ENCODE data around the gene TRIM52. TPM values are rescaled to one million over a fixed set of nuclear protein-coding genes. Genes with fewer than 3 reads are reported as not detected.

TRIM52 gene
- total RNA-seq, 2 donors from 2014 or later: 5.3 to 5.9 TPM

- Histone ChIP-seq H3K9ac (ENCODE audit: extremely low read depth, low read length, poor library complexity, severe bottlenecking) (no peak overlapping the region), H3K27ac (ENCODE audit: low read depth, low read length) (no peak overlapping the region), H3K27me3 (ENCODE audit: control insufficient read depth, insufficient read depth, low read length, poor library complexity, severe bottlenecking) (no peaks in the 10 kb centered on the region), H3K4me1 (ENCODE audit: control insufficient read depth, insufficient read depth, low read length) (peaks cover under 1% of the 10 kb centered on the region), H3K4me3 (ENCODE audit: low read length) (no peak overlapping the region), H3K36me3 (ENCODE audit: control insufficient read depth, insufficient read depth, low read length) (peaks cover 77% of the 10 kb centered on the region), H3K9me3 (ENCODE audit: control insufficient read depth, low read length) (no peaks in the 10 kb centered on the region)
- H3K9me3 Mint-ChIP-seq: no peaks in the 10 kb centered on the region
- no peak for TF ChIP-seq CTCF (conservative IDR thresholded peaks at IDR 0.05)
- no peak for DNase-seq
- no peak overlapping the region for H3K4me3 Mint-ChIP-seq
- peaks cover 2% of the 10 kb centered on the region for H3K4me1 Mint-ChIP-seq
- no peaks in the 10 kb centered on the region for H3K27me3 Mint-ChIP-seq (ENCODE audit: insufficient read depth)
- H3K27ac Mint-ChIP-seq: peak overlapping the region; percentile 3
- 91 to 93% methylated on average over 4 to 6 of the region's 6 CpGs for WGBS, 2 experiments (ENCODE audit: insufficient coverage in 1 of 2, insufficient read length in 1 of 2)
- H3K36me3 Mint-ChIP-seq (ENCODE audit: low read depth): peaks cover 80% of the 10 kb centered on the region
Measured at GRCh38 chr5:181236471-181236870, 24.5 kb downstream of the TRIM52 start.

GRCh38 chr5:181235689-181236366 lies 25.1 kb downstream of the TRIM52 start:
- Mint-ChIP-seq H3K4me3 (no peak overlapping the region), H3K27ac (peak overlapping the region; percentile 27), H3K9me3 (no peaks in the 10 kb centered on the region), H3K36me3 (ENCODE audit: low read depth) (peaks cover 77% of the 10 kb centered on the region), H3K27me3 (ENCODE audit: insufficient read depth) (no peaks in the 10 kb centered on the region), H3K4me1 (no peaks in the 10 kb centered on the region)
- peak; percentile 49 for DNase-seq
- Histone ChIP-seq H3K4me1 (ENCODE audit: control insufficient read depth, insufficient read depth, low read length) (no peaks in the 10 kb centered on the region), H3K9me3 (ENCODE audit: control insufficient read depth, low read length) (no peaks in the 10 kb centered on the region), H3K27ac (ENCODE audit: low read depth, low read length) (peak overlapping the region; percentile 51), H3K27me3 (ENCODE audit: control insufficient read depth, insufficient read depth, low read length, poor library complexity, severe bottlenecking) (no peaks in the 10 kb centered on the region), H3K4me3 (ENCODE audit: low read length) (no peak overlapping the region), H3K9ac (ENCODE audit: extremely low read depth, low read length, poor library complexity, severe bottlenecking) (no peak overlapping the region), H3K36me3 (ENCODE audit: control insufficient read depth, insufficient read depth, low read length) (peaks cover 77% of the 10 kb centered on the region)
- WGBS, 2 experiments (ENCODE audit: insufficient coverage in 1 of 2, insufficient read length in 1 of 2): 93 to 100% methylated on average over 1 to 5 of the region's 5 CpGs
- TF ChIP-seq CTCF (conservative IDR thresholded peaks at IDR 0.05): no peak

GRCh38 chr5:181235323-181235688 lies 25.6 kb downstream of the TRIM52 start:
- Mint-ChIP-seq H3K27me3 (ENCODE audit: insufficient read depth) (no peaks in the 10 kb centered on the region), H3K36me3 (ENCODE audit: low read depth) (peaks cover 77% of the 10 kb centered on the region), H3K4me3 (no peak overlapping the region), H3K9me3 (no peaks in the 10 kb centered on the region), H3K4me1 (no peaks in the 10 kb centered on the region), H3K27ac (peak overlapping the region; percentile 27)
- TF ChIP-seq CTCF (conservative IDR thresholded peaks at IDR 0.05): no peak
- WGBS, 2 experiments (ENCODE audit: insufficient coverage in 1 of 2, insufficient read length in 1 of 2): 96 to 100% methylated on average over 2 to 5 of the region's 5 CpGs
- H3K4me3 ChIP-seq (ENCODE audit: low read length): no peak overlapping the region
- peaks cover 76% of the 10 kb centered on the region for H3K36me3 ChIP-seq (ENCODE audit: control insufficient read depth, insufficient read depth, low read length)
- no peaks in the 10 kb centered on the region for H3K9me3 ChIP-seq (ENCODE audit: control insufficient read depth, low read length)
- no peak overlapping the region for H3K9ac ChIP-seq (ENCODE audit: extremely low read depth, low read length, poor library complexity, severe bottlenecking)
- peak; percentile 58 for DNase-seq
- H3K27ac ChIP-seq (ENCODE audit: low read depth, low read length): peak overlapping the region; percentile 51
- H3K4me1 ChIP-seq (ENCODE audit: control insufficient read depth, insufficient read depth, low read length): no peaks in the 10 kb centered on the region
- H3K27me3 ChIP-seq (ENCODE audit: control insufficient read depth, insufficient read depth, low read length, poor library complexity, severe bottlenecking): no peaks in the 10 kb centered on the region
